SU-DHL-6 (cell line): ENCODE data around the gene RPL28.
A peak's percentile ranks its signal among the peaks of the same experiment; 100 is the strongest.
"Not testable (repeated sequence)": the region's sequence is repeated elsewhere in the genome, so short reads cannot be mapped to it uniquely, and the experiment has no call there.

ENCODE experiments used
- H2AFZ ChIP-seq: fragments of 200-600 bp; sonication (generic); 2 replicates; pipeline ENCODE4 v1.6.1; 2014; ENCODE audit warnings: low read depth, mild to moderate bottlenecking, moderate library complexity, mixed read lengths, antibody characterized with exemption, low read length; ENCODE audit not compliant: severe bottlenecking
- H3F3A ChIP-seq: fragments of 200-600 bp; shearing (Covaris generic); 2 replicates; pipeline ENCODE4 v1.6.0; 2016; ENCODE audit warnings: antibody characterized with exemption, mild to moderate bottlenecking; ENCODE audit not compliant: insufficient read depth
- H3K27ac ChIP-seq: fragments of 200-600 bp; sonication (generic); 2 replicates; pipeline ENCODE4 v1.5.1; 2016; ENCODE audit warnings: low read depth, mild to moderate bottlenecking, low read length, moderate library complexity, mixed read lengths
- H3K27me3 ChIP-seq: fragments of 200-600 bp; sonication (generic), shearing (Covaris generic); 2 replicates; pipeline ENCODE4 v1.6.0; 2014; ENCODE audit warnings: mild to moderate bottlenecking, low read length
- H3K36me3 ChIP-seq: fragments of 200-600 bp; sonication (generic); 2 replicates; pipeline ENCODE4 v1.6.1; 2014; ENCODE audit warnings: mild to moderate bottlenecking, low read length, mixed read lengths
- H3K4me2 ChIP-seq: fragments of 300-600, 200-600 bp; shearing (Covaris generic), sonication (generic); 2 replicates; pipeline ENCODE4 v1.6.0; 2014; ENCODE audit warnings: low read length, low read depth, mild to moderate bottlenecking; ENCODE audit not compliant: poor library complexity, severe bottlenecking
- H3K4me3 ChIP-seq: fragments of 200-600 bp; sonication (generic); 2 replicates; pipeline ENCODE4 v1.5.1; 2014; ENCODE audit warnings: antibody characterized with exemption, low read length, mild to moderate bottlenecking, mixed read lengths; ENCODE audit not compliant: insufficient read depth, poor library complexity, severe bottlenecking
- H3K79me2 ChIP-seq: fragments of 200-600 bp; sonication (generic); 2 replicates; pipeline ENCODE4 v1.6.1; 2014; ENCODE audit warnings: mild to moderate bottlenecking, low read length, moderate library complexity; ENCODE audit not compliant: insufficient read depth
- H3K9ac ChIP-seq: fragments of 200-600 bp; sonication (generic); 2 replicates; pipeline ENCODE4 v1.7.0; 2014; ENCODE audit warnings: mild to moderate bottlenecking, low read length
- H3K9me2 ChIP-seq: fragments of 200-600 bp; sonication (generic); replicated peaks from 2 replicates; pipeline ENCODE4 v1.6.1; 2014; ENCODE audit warnings: low read length; ENCODE audit not compliant: insufficient read depth
- H3K9me3 ChIP-seq: fragments of 200-600 bp; sonication (generic); 2 replicates; pipeline ENCODE4 v1.6.1; 2014; ENCODE audit warnings: low read length, mixed read lengths; ENCODE audit not compliant: insufficient read depth
- H4K20me1 ChIP-seq: fragments of 200-600 bp; sonication (generic); 2 replicates; pipeline ENCODE4 v1.6.1; 2014; ENCODE audit warnings: low read depth, mild to moderate bottlenecking, antibody characterized with exemption, low read length, moderate library complexity, mixed read lengths
- CTCF ChIP-seq: fragments of 200-600 bp; sonication (generic); IDR thresholded peaks from one replicate; pipeline ENCODE4 v1.5.1; 2017; ENCODE audit warnings: antibody characterized with exemption, mild to moderate bottlenecking, low read length, moderate library complexity; ENCODE audit not compliant: insufficient read depth, poor library complexity, severe bottlenecking
- EZH2phosphoT487 ChIP-seq: fragments of 200-600 bp; sonication (generic), shearing (Covaris generic); conservative IDR thresholded peaks from 2 replicates; pipeline ENCODE4 v1.6.1; 2018; ENCODE audit warnings: mild to moderate bottlenecking, antibody characterized with exemption, low read length, moderate library complexity, mixed read lengths

The RPL28 gene

GRCh38 chr19:55392820-55393761 lies 7.4 kb downstream of the RPL28 start:
- H3F3A ChIP-seq = peaks cover 30% of the 10 kb centered on the region

GRCh38 chr19:55398200-55398925 lies 12.6 kb downstream of the RPL28 start:
- no peak overlapping the region for H3K4me3 ChIP-seq
- H3K9ac ChIP-seq = no peak overlapping the region
- TF ChIP-seq CTCF (no peak), EZH2phosphoT487 (no peak)
- no peaks in the 10 kb centered on the region for H3K27me3 ChIP-seq
- H3K36me3 ChIP-seq = peaks cover 10% of the 10 kb centered on the region; the same call in 1 of the 2 replicates
- no peak overlapping the region for H2AFZ ChIP-seq
- no peak overlapping the region for H3K4me2 ChIP-seq
- H3K79me2 ChIP-seq = no peaks in the 10 kb centered on the region
- H4K20me1 ChIP-seq = peaks cover 8% of the 10 kb centered on the region
- peaks cover 34% of the 10 kb centered on the region for H3F3A ChIP-seq
- H3K27ac ChIP-seq = no peak overlapping the region
- no peaks in the 10 kb centered on the region for H3K9me2 ChIP-seq
- no peaks in the 10 kb centered on the region for H3K9me3 ChIP-seq

More at GRCh38 chr19:55392820-55393761, 7.4 kb downstream of the RPL28 start:
- H3K79me2 ChIP-seq = no peaks in the 10 kb centered on the region
- no peak overlapping the region for H3K27ac ChIP-seq
- no peak overlapping the region for H3K4me3 ChIP-seq
- peaks cover 9% of the 10 kb centered on the region; the same call in 1 of the 2 replicates for H3K36me3 ChIP-seq
- TF ChIP-seq EZH2phosphoT487 (no peak), CTCF (no peak)
- H3K27me3 ChIP-seq = no peaks in the 10 kb centered on the region
- no peak overlapping the region for H3K9ac ChIP-seq
- H4K20me1 ChIP-seq = peaks cover 9% of the 10 kb centered on the region; the same call in 1 of the 2 replicates
- H2AFZ ChIP-seq = no peak overlapping the region
- H3K9me3 ChIP-seq = no peaks in the 10 kb centered on the region
- no peak overlapping the region for H3K4me2 ChIP-seq
- H3K9me2 ChIP-seq = no peaks in the 10 kb centered on the region

GRCh38 chr19:55400281-55401087 lies 14.8 kb downstream of the RPL28 start:
- H3K9me3 ChIP-seq = no peaks in the 10 kb centered on the region
- H3K4me2 ChIP-seq = no peak overlapping the region

GRCh38 chr19:55401390-55401789 lies 15.7 kb downstream of the RPL28 start:
- H3F3A ChIP-seq = peaks cover 35% of the 10 kb centered on the region

More at GRCh38 chr19:55400281-55401087, 14.8 kb downstream of the RPL28 start:
- H3K9ac ChIP-seq = no peak overlapping the region
- peaks cover 3% of the 10 kb centered on the region for H3K79me2 ChIP-seq
- H3K36me3 ChIP-seq = peaks cover 20% of the 10 kb centered on the region
- H3K4me3 ChIP-seq = no peak overlapping the region
- peaks cover 35% of the 10 kb centered on the region for H3F3A ChIP-seq
- peaks cover 12% of the 10 kb centered on the region for H4K20me1 ChIP-seq
- no peaks in the 10 kb centered on the region for H3K27me3 ChIP-seq
- H3K27ac ChIP-seq = 0 out of 2 replicates have a peak overlapping the region, but pooled peaks have one; percentile 7
- TF ChIP-seq CTCF (no peak), EZH2phosphoT487 (no peak)
- H3K9me2 ChIP-seq = no peaks in the 10 kb centered on the region
- no peak overlapping the region for H2AFZ ChIP-seq

More at GRCh38 chr19:55401390-55401789, 15.7 kb downstream of the RPL28 start:
- not testable (repeated sequence) for H3K9me2 ChIP-seq, H3K4me3 ChIP-seq, H2AFZ ChIP-seq, H3K27ac ChIP-seq, H3K4me2 ChIP-seq, H3K9me3 ChIP-seq, H3K9ac ChIP-seq, H3K27me3 ChIP-seq
- Histone ChIP-seq H4K20me1 (peaks cover 21% of the 10 kb centered on the region), H3K79me2 (peaks cover 12% of the 10 kb centered on the region), H3K36me3 (peaks cover 29% of the 10 kb centered on the region)
